ENCODE measurements around the gene LRP6. TPM values are rescaled to one million over a fixed set of nuclear protein-coding genes. Genes with fewer than 3 reads are reported as not detected.

LRP6 gene
- total RNA-seq, 1 donor from 2014 or later: 36.3 TPM

GRCh38 chr12:12266389-12266872, 413 bp downstream of the LRP6 start:
- peak; percentile 41 for ATAC-seq
- DNase-seq (ENCODE audit: low spot score): peak; percentile 52

- ATAC-seq: peak; percentile 51
- peak; percentile 60 for DNase-seq (ENCODE audit: low spot score)
Observed at GRCh38 chr12:12265571-12266388, 1.1 kb downstream of the LRP6 start.

- DNase-seq (ENCODE audit: low spot score) (no peak), ATAC-seq (no peak)
Observed at GRCh38 chr12:12265035-12265434, 1.8 kb downstream of the LRP6 start.

- DNase-seq (ENCODE audit: low spot score) (no peak), ATAC-seq (no peak)
Observed at GRCh38 chr12:12263909-12264308, 2.9 kb downstream of the LRP6 start.

- peak; percentile 90 for ATAC-seq
- DNase-seq (ENCODE audit: low spot score): peak; percentile 51
Observed at GRCh38 chr12:12256291-12256757, 10.5 kb downstream of the LRP6 start.

GRCh38 chr12:12254553-12254952, 12.3 kb downstream of the LRP6 start:
- ATAC-seq: peak; percentile 18
- DNase-seq (ENCODE audit: low spot score): no peak

GRCh38 chr12:12249216-12250050, 17.4 kb downstream of the LRP6 start:
- ATAC-seq: no peak

GRCh38 chr12:12247584-12247983, 19.3 kb downstream of the LRP6 start:
- ATAC-seq: no peak
- no peak for DNase-seq (ENCODE audit: low spot score)

More at GRCh38 chr12:12249216-12250050, 17.4 kb downstream of the LRP6 start:
- no peak for DNase-seq (ENCODE audit: low spot score)

- ATAC-seq (no peak), DNase-seq (ENCODE audit: low spot score) (no peak)
Observed at GRCh38 chr12:12244341-12244740, 22.5 kb downstream of the LRP6 start.

- ATAC-seq (no peak), DNase-seq (ENCODE audit: low spot score) (no peak)
Observed at GRCh38 chr12:12240662-12241340, 26.0 kb downstream of the LRP6 start.

- ATAC-seq: no peak
- no peak for DNase-seq (ENCODE audit: low spot score)
Observed at GRCh38 chr12:12239127-12239526, 27.7 kb downstream of the LRP6 start.

- ATAC-seq (no peak), DNase-seq (ENCODE audit: low spot score) (no peak)
Observed at GRCh38 chr12:12238605-12239004, 28.2 kb downstream of the LRP6 start.

- no peak for ATAC-seq
Observed at GRCh38 chr12:12236896-12237295, 29.9 kb downstream of the LRP6 start.

GRCh38 chr12:12230275-12230674, 36.6 kb downstream of the LRP6 start:
- ATAC-seq (no peak), DNase-seq (ENCODE audit: low spot score) (no peak)

More at GRCh38 chr12:12236896-12237295, 29.9 kb downstream of the LRP6 start:
- no peak for DNase-seq (ENCODE audit: low spot score)

- DNase-seq (ENCODE audit: low spot score) (no peak), ATAC-seq (peak; percentile 62)
Observed at GRCh38 chr12:12229556-12230092, 37.2 kb downstream of the LRP6 start.

GRCh38 chr12:12228402-12228801, 38.4 kb downstream of the LRP6 start:
- ATAC-seq: peak; percentile 8

GRCh38 chr12:12226187-12226586, 40.7 kb downstream of the LRP6 start:
- no peak for ATAC-seq
- no peak for DNase-seq (ENCODE audit: low spot score)

More at GRCh38 chr12:12228402-12228801, 38.4 kb downstream of the LRP6 start:
- DNase-seq (ENCODE audit: low spot score): no peak

- DNase-seq (ENCODE audit: low spot score) (no peak), ATAC-seq (no peak)
Observed at GRCh38 chr12:12224240-12224940, 42.5 kb downstream of the LRP6 start.

- ATAC-seq: peak; percentile 33
- DNase-seq (ENCODE audit: low spot score): no peak
Observed at GRCh38 chr12:12221560-12221959, 45.3 kb downstream of the LRP6 start.

- ATAC-seq (peak; percentile 72), DNase-seq (ENCODE audit: low spot score) (no peak)
Observed at GRCh38 chr12:12219664-12220063, 47.2 kb downstream of the LRP6 start.
